ENCODE data around the gene ABCA7.

Gene ABCA7

GRCh38 chr19:1041272-1041834 lies 1.4 kb downstream of the ABCA7 start:
- no peak for DNase-seq

- no peak for DNase-seq
Measured at GRCh38 chr19:1041835-1042685, 2.2 kb downstream of the ABCA7 start.

GRCh38 chr19:1042689-1043511 lies 3.0 kb downstream of the ABCA7 start:
- no peak for DNase-seq

GRCh38 chr19:1045247-1045603 lies 5.3 kb downstream of the ABCA7 start:
- DNase-seq = peak; percentile 71

- DNase-seq = peak; percentile 8
Measured at GRCh38 chr19:1046117-1046626, 6.3 kb downstream of the ABCA7 start.

- DNase-seq = peak; percentile 10
Measured at GRCh38 chr19:1046836-1047695, 7.2 kb downstream of the ABCA7 start.

GRCh38 chr19:1047696-1048147 lies 7.8 kb downstream of the ABCA7 start:
- no peak for DNase-seq

- no peak for DNase-seq
Measured at GRCh38 chr19:1049106-1049505, 9.2 kb downstream of the ABCA7 start.

GRCh38 chr19:1049800-1050199 lies 9.9 kb downstream of the ABCA7 start:
- no peak for DNase-seq

- DNase-seq = no peak
Measured at GRCh38 chr19:1050989-1051788, 11.3 kb downstream of the ABCA7 start.

- DNase-seq = no peak
Measured at GRCh38 chr19:1051791-1052190, 11.9 kb downstream of the ABCA7 start.

- DNase-seq = no peak
Measured at GRCh38 chr19:1052349-1052975, 12.6 kb downstream of the ABCA7 start.

- no peak for DNase-seq
Measured at GRCh38 chr19:1053176-1054101, 13.5 kb downstream of the ABCA7 start.

GRCh38 chr19:1054102-1055027 lies 14.5 kb downstream of the ABCA7 start:
- DNase-seq = no peak

GRCh38 chr19:1055028-1055425 lies 15.1 kb downstream of the ABCA7 start:
- no peak for DNase-seq

- DNase-seq = peak; percentile 7
Measured at GRCh38 chr19:1055886-1056620, 16.1 kb downstream of the ABCA7 start.

GRCh38 chr19:1057176-1057855 lies 17.4 kb downstream of the ABCA7 start:
- DNase-seq = peak; percentile 43
